ENCODE measurements around the gene PGF.
A peak's percentile ranks its signal among the peaks of the same experiment; 100 is the strongest.

Gene PGF

GRCh38 chr14:74974364-74975058, 19.1 kb upstream of the PGF start:
- no peak for DNase-seq (ENCODE audit: low read depth)
- H3K4me3 ChIP-seq (ENCODE audit: low read length) = no peak overlapping the region
- TF ChIP-seq, protein P1, sequence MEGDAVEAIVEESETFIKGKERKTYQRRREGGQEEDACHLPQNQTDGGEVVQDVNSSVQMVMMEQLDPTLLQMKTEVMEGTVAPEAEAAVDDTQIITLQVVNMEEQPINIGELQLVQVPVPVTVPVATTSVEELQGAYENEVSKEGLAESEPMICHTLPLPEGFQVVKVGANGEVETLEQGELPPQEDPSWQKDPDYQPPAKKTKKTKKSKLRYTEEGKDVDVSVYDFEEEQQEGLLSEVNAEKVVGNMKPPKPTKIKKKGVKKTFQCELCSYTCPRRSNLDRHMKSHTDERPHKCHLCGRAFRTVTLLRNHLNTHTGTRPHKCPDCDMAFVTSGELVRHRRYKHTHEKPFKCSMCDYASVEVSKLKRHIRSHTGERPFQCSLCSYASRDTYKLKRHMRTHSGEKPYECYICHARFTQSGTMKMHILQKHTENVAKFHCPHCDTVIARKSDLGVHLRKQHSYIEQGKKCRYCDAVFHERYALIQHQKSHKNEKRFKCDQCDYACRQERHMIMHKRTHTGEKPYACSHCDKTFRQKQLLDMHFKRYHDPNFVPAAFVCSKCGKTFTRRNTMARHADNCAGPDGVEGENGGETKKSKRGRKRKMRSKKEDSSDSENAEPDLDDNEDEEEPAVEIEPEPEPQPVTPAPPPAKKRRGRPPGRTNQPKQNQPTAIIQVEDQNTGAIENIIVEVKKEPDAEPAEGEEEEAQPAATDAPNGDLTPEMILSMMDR (IDR thresholded peaks at IDR 0.05; ENCODE audit: insufficient read depth, low read depth, low read length, missing control alignments) = no peak

DNA sequence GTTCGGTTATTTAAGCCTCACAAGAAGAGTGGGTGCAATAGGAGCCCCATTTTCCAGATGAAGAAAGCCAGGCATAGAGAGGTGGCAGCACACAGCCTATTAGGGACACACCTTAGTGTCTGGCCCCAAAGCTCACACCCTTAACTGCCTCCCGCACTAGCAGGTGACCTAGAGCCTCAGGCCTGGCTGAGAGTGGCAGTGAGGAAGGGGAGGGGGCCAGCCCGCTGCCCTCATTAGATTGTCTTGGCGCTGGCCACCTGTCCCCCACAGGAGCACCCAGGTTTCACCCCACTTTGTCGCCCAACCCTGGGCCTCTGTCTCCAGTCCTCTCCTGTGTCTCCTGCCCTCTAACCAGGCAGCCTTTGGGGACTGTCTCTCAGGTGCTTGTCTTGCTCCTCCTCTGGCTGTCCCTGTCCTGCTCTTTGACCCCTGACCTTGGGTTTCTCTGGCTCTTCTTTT, 18.5 kb upstream of the PGF start:
- TF ChIP-seq, protein P1 (IDR thresholded peaks at IDR 0.05; ENCODE audit: insufficient read depth, low read depth, low read length, missing control alignments) = no peak
- H3K4me3 ChIP-seq (ENCODE audit: low read length) = no peak overlapping the region
- no peak for DNase-seq (ENCODE audit: low read depth)

- H3K4me3 ChIP-seq (ENCODE audit: low read length) = no peak overlapping the region
- peak; percentile 54 for DNase-seq (ENCODE audit: low read depth)
- TF ChIP-seq, protein P1 (IDR thresholded peaks at IDR 0.05; ENCODE audit: insufficient read depth, low read depth, low read length, missing control alignments) = no peak
Observed at GRCh38 chr14:74973003-74973653, 17.7 kb upstream of the PGF start.

GRCh38 chr14:74968811-74969210, 13.4 kb upstream of the PGF start:
- no peak overlapping the region for H3K4me3 ChIP-seq (ENCODE audit: low read length)
- TF ChIP-seq, protein P1 (IDR thresholded peaks at IDR 0.05; ENCODE audit: insufficient read depth, low read depth, low read length, missing control alignments) = no peak
- DNase-seq (ENCODE audit: low read depth) = no peak

- TF ChIP-seq, protein P1 (IDR thresholded peaks at IDR 0.05; ENCODE audit: insufficient read depth, low read depth, low read length, missing control alignments) = no peak
- no peak overlapping the region for H3K4me3 ChIP-seq (ENCODE audit: low read length)
- peak; percentile 98 for DNase-seq (ENCODE audit: low read depth)
Observed at GRCh38 chr14:74965486-74966153, 10.2 kb upstream of the PGF start.

GRCh38 chr14:74964787-74965485, 9.5 kb upstream of the PGF start:
- TF ChIP-seq, protein P1 (IDR thresholded peaks at IDR 0.05; ENCODE audit: insufficient read depth, low read depth, low read length, missing control alignments) = no peak
- peak; percentile 66 for DNase-seq (ENCODE audit: low read depth)
- no peak overlapping the region for H3K4me3 ChIP-seq (ENCODE audit: low read length)
